ENCODE data around the gene RWDD3.

The RWDD3 gene

DNA sequence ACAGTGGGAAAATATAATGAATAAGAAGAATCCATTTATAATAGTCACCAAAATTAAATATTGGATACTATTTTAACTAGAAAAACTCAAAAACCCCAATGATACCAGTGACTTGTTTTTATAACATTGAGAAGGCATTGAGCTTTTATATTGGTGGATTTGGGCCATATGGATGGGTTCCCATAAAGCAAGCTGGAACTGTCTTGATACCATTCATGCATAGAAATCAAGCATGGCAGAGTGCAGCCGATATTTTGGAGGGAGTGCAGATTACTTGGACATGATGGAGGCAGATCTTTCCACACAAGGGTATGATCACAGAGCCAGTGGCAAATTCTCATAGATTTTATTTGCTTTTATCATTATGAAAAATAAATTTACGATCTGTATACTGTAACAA is 3.8 kb upstream of the RWDD3 start:
- TF ChIP-seq, protein P1, sequence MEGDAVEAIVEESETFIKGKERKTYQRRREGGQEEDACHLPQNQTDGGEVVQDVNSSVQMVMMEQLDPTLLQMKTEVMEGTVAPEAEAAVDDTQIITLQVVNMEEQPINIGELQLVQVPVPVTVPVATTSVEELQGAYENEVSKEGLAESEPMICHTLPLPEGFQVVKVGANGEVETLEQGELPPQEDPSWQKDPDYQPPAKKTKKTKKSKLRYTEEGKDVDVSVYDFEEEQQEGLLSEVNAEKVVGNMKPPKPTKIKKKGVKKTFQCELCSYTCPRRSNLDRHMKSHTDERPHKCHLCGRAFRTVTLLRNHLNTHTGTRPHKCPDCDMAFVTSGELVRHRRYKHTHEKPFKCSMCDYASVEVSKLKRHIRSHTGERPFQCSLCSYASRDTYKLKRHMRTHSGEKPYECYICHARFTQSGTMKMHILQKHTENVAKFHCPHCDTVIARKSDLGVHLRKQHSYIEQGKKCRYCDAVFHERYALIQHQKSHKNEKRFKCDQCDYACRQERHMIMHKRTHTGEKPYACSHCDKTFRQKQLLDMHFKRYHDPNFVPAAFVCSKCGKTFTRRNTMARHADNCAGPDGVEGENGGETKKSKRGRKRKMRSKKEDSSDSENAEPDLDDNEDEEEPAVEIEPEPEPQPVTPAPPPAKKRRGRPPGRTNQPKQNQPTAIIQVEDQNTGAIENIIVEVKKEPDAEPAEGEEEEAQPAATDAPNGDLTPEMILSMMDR (IDR thresholded peaks at IDR 0.05) = no peak

DNA sequence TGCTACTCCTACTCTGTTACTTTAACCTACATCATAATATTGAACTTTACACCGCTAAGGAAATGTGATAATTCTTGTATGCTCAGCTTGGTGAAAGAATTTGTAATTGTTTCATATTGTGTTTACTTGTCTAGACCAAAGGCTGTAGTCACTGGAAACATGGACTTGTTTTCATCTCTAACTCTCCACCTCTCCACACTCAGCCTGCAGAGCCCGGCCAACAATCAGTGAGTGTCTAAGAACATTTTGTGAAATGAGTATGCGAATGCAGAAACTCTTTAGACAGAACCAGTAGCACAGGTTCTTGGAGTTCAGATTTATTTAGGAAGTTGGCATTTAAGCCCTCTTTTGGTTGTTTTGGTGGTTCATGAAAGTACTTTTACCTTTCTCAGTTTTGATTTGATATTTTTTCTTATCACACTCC is 3.2 kb upstream of the RWDD3 start:
- TF ChIP-seq, protein P1 (IDR thresholded peaks at IDR 0.05) = no peak

DNA sequence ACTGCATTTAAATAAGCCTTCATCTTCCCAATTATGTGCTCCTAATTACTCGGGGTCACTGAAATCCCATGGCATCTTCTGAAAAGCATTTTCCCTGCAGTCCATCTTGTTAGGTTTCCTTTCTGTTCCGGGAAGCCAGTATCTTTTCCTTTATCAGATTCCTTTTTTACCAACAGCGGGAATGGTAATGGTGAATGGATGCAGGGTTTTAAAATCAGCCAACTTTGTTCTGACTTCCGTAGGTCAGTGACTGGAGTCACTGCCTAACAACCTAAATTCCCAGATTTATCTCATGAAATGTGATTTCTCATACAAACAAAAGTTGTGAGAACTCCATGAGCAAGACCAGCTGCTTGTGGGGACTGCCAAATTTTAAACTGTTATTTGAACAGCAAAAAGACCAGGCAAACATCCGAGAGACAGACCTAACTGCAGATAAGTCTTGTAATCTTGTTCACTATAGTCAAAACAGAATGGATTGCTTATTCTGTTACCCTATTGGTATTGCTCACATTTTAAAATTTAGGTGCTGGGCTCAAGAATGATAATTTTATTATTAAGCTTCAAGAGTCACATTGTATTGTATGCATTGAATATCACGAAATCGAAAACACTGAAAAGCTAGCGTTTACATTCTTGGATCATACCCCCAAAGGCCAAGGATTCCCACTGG is 1.2 kb upstream of the RWDD3 start:
- TF ChIP-seq, protein P1 (IDR thresholded peaks at IDR 0.05) = no peak

DNA sequence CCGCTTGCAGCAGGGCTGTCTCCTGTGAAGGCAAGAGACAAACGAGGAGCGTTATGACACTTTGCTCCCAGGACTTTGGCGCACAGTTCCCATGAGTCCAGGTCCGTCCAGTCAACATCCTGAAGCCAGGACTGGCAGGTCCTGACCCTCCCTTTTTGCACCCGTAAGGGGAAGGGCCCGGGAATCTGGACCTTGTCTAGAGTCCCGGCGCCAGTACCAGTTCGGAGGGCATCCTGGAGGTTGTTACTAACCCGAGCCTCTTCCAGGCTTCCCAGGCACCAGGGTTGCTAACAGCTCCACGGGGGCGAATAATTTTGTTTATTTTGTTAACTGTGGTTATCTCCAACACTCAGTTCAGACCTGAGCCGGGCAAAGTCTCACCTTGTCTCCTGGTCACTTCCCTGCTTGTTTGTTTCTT is 682 bp upstream of the RWDD3 start:
- TF ChIP-seq, protein P1 (IDR thresholded peaks at IDR 0.05) = no peak

DNA sequence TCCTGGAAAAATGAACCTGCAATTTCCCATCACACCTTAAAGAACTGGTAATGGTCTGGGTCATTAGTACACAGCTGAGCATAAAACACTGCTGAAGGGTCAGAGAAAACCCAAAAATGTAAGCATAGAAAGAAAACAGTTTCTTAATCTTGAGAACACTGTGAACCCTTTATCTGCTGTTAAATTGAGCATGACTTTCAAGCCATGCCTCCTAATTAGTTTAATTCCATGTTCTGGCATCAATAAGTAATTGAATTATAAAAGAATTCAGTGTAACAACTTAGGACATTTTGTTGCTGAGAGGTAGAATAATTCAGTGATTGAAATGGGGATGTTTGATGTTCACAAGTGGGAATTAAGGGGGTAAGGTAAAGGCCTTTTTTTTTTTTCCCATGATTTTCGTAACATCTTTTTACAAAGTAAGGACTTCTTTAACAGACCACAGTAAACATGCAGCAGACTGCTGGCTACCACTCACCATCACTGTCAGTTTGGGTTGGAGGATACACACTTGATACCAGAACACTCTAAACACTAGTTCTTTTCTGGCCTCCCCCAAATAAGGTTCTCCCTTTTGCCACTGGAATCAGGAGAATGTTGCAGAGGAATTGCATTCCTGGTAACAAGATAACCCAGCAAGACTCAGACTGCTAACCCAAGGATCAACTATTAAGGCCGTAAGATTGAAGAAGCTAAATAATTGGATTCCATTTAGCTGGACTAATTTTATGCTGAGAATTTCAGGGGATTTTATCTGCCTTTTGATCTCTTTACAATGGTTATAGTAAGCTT is 3.0 kb downstream of the RWDD3 start:
- TF ChIP-seq, protein P1 (IDR thresholded peaks at IDR 0.05) = no peak

DNA sequence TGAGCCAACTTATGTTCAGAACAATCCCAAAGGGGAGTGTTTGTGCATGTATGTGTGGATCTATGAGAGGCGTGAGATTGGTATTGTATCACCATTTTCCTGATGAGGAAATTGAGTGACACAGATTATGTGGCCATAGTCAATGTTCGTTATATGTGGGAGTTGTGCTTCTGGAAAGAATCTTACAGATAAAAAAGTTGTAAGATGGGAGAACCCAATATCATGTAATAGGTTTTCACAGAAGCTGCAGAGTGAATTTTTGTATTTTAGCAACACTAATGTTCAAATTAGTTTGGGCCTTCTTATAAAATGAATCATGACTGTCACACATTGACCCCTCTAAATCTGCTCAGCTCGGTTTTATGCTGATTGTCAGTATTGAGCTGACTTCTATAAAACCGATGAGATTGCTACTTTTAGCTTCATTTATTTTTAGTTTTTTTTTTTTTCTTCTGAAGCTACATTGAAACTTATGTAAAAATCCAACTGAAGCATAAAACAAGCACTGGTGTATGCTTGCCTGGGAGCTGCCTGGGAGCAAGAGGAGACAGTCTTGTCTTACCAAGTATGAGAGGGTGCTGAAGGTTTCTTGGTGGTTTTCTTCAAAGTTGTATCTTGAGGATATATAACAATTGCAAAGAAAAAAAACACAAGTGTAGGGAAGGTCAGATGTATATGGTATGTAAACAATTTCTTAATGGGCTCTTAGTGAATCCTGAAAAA is 4.1 kb downstream of the RWDD3 start:
- TF ChIP-seq, protein P1 (IDR thresholded peaks at IDR 0.05) = no peak

DNA sequence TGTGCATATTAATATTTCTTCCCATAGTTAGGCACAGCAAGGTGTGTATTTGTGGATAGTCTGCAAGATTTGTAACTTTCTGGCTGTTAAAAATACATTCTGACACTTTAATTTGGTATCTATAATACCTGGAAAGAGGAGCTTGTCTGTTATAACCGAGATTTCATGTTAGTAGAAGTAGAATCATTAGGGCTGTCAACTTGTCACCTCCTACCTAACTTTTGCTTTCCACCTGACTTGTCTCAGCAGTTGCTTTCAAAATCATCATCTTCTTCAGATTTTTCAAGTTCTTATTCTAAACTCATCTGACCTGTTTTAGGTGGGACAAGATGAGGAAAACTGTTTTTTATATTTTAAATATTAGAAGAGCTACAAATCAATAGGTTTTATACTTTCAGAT is 11.0 kb downstream of the RWDD3 start:
- TF ChIP-seq, protein P1 (IDR thresholded peaks at IDR 0.05) = no peak

Data from LNCAP (cell line).